ENCODE data around the gene SOAT2. TPM values are rescaled to one million over a fixed set of nuclear protein-coding genes. Genes with fewer than 3 reads are reported as not detected.

The SOAT2 gene
- total and polyA plus RNA-seq, 2 of the 4 experiments (the other 2 are of a cell fraction), result 0.18 to 0.39 TPM

GRCh38 chr12:53065975-53066931 lies 37.0 kb upstream of the SOAT2 start (continued):
- TF ChIP-seq BHLHE40 (IDR thresholded peaks at IDR 0.05; ENCODE audit: low read depth, low read length), result no peak
- no peak for TF ChIP-seq USF2 (IDR thresholded peaks at IDR 0.05; ENCODE audit: low read depth, low read length)
